SIG-M5 treated with dmso at 0.1 percent for 504 hours (cell line): ENCODE data around the gene UBE2H.
"Not testable (repeated sequence)": the region's sequence is repeated elsewhere in the genome, so short reads cannot be mapped to it uniquely, and the experiment has no call there.

Experiments used
- DNase-seq: peaks from one replicate; lab custom pipeline; 2025; ENCODE audit not compliant: unreplicated experiment; lab: John Stamatoyannopoulos, UW

Gene UBE2H

DNA sequence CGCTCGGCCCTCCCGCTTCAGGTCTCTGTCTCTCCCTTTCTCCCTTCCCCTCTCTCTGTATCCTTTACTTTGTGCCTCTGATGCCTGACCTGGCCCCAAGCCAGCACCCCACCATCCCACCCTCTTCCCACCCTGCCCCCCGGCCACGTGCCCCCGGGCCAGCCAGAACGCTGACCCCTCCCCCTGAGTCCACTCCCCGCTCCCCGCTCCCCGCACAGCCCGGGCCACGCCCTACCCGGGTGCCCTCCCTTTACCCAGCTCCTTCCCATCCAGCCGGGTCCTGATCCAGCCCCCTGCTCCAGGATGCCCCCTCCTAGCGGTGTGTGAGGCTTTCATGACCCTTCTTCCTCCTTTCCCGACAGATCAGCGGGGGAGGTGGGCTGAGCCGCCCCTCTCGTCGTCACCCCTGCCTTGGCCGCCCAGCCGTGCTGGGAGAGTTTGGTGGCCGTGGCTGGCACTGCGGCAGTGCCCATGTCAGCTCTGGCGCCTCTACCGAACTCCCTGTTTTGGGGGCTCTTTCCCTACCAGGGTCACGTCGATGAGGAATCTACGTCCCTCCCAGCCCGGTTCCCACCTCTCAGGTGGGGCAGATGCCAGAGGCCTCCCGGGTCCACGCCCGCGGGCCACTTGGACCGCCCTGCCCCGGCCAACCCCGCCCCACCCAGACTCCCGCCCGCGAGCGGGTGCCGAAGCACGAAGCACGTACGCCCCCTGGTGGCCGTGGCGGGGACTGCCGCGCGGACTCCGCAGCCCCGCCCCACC lies 127.4 kb downstream of the UBE2H start:
- peak; percentile 52 for DNase-seq

DNA sequence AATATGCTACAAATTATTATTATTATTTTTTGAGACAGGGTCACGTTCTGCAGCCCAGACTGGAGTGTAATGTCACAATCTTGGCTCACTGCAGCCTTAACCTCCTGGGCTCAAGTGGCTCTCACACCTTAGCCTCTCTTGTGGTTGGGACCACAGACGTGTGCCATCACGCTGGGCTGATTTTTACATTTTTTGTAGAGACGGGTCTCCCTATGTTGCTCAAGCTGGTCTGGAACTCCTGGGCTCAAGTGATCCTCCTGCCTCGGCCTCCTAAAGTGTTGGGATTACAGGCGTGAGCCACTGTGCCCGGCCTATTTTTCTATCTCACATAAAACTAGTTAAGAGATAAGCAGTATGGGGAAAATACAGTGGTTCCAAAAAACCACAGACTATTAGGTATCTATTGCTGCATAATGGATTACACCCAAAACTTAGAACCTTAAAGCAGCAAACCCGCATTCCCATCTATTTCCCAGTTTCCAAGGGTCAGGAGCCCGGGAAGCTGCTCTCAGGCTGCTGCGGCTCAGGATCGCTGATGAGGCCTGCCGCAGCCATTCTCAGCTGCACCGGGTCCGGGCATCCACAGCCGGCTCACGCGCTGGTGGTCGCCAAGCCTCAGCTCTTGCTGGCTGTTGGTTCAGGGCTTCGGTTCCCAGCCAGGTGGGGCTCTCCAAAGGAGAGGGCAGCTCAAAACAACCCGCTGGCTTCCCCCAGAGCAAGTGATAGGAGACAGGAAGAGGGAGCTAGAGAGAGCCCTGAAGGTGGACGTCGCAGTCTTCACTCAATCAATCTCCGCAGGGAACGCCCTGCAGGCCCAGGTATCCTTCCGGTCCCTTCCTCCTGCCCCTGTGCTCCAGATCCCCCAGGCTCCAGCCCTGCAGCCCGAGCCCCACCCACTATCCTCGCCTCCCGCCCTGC lies 128.2 kb downstream of the UBE2H start:
- peak; percentile 68 for DNase-seq

DNA sequence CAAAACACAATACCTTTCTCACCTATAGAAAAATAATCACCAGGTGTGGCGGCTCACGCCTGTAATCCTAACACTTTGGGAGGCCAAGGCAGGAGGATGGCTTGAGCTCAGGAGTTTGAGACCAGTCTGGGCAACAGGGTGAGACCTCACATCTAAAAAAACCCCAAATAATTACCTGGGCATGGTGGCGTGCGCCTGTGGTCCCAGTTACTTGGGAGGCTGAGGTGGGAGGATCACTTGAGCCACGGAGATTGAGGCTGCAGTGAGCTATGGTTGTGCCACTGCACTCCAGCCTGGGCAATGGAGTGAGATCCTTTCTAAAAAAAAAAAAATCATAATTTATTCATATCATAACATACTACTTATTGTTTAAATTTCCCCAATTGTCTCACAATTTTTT lies 129.6 kb downstream of the UBE2H start:
- DNase-seq = not testable (repeated sequence)

DNA sequence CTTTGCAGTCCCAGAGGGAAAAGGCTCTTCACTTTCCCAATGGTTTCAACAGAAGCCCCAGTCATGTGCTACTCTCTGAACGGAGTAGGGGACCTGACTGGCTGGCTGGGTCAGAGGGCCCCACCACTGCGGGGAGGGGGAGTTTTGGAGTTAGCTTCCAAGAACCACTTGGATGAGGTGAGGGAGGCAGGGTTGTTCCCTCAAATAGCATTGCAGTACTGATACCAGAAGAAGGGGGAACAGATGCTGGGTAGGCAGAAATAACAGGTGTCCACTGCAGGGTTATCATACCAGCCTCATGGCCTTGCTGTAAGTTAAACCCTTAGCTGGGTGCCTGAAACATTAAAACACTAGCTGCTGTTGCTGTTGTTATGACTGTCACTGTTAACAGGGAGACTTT lies 131.3 kb downstream of the UBE2H start:
- no peak for DNase-seq

DNA sequence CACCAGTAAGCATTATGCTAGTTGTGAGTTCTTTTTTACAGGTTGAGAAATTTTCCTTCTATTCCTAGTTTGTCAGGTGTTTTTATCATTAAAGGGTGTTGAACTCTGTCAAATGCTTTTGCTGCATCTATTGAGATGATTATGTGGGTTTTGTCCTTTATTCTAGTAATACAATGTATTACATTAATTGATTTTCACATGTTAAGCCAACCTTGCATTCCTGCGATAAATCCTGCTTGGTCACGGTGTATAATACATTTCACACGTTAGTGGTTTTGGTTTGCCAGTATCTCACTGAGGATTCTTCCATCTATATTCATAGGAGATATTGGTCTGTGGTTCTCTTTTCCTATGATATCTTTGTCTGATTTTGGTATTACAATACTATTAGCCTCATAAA lies 136.0 kb downstream of the UBE2H start:
- DNase-seq = no peak

DNA sequence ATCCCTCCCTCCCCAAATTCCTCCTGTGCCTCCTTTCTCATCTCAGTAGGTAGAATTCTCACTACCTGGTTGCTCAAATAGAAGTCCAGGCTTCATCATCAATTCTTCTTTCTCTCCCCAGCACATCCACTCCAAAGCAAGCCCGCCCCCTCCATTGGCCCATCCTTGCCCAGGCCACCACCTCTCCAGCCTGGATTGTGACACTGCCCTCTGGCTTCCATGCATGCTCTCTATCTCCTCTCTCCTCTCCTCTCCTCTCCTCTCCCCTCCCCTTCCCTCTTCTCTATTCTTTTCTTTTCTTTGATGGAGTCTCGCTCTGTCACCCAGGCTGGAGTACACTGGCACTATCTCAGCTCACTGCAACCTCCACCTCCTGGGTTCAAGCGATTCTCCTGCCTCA lies 144.9 kb downstream of the UBE2H start:
- no peak for DNase-seq

DNA sequence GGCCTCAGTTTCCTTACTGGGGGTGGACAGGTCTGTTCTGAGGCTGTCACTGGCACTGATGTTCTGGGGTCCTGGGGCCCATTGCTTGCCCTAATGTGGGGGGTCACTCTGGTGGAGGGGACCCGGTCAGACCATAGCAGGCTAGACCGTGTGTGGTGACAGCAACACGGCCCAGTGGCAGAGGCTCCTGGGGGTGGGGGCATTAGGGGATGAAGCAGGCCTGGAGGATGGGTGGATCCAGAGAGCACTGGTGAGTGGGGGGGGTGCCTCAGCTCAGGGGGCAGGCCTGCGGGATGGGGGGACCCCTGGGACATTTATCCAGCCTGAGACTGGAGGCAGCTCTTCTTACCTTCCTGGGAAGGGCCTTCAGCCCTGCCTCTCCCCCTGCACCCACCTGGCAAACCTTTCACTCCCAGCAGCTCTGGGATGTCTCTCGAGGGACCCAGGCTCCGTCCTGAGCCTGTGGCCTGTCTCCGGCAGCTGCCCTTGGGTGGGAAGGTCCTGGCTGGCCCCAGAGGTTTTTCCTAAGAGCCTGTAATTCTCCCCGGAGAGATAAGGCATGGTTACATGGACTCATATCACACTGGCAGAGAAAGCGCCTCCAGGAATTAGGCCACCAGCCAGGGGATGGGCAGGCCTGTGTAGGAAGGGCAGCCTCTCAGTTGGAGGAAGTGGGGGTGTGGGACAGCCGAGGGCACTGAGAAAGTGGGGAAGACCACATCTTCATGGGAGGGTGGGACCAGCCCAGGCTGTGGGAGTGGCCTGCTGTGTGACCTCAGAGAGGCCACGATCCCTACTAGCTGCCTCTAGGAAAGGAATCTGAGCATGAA lies 147.7 kb downstream of the UBE2H start:
- no peak for DNase-seq

DNA sequence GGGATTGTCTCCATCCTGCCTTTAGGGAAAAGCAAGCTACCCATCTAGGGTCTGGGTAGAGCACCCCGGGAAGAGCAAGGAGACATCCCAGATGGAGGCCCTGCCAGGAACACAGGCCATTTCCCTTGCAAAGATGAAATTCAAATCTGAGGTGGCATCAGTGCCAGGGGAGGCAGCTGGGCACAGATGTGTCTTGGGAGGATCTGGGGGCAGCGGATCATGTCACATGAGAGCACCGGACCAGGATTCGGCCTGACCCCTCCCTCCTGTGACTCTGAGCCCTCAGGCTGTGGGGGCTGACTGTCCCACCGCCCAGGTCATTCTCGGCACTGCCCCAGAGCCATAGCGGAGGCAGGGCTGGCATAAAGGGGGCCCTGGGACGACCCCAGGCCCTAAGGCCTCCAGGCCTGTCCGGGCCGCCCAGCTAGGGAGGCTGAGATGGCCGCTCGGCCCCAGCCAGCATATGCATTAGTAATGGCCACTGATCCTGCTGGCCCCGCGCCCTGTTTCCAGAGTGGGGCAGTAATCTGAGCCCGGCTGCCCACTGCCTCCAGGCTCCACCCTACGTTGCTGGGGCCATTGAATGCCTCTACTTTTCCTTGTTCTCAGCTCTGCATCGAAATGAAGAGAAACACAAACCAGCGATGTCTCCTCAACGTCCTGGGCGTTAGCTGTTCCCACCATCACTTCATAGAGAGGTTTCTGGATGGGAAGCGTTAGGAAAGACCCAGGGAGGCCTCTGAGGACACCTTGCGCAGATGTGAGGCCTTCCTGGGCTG lies 148.5 kb downstream of the UBE2H start:
- no peak for DNase-seq

DNA sequence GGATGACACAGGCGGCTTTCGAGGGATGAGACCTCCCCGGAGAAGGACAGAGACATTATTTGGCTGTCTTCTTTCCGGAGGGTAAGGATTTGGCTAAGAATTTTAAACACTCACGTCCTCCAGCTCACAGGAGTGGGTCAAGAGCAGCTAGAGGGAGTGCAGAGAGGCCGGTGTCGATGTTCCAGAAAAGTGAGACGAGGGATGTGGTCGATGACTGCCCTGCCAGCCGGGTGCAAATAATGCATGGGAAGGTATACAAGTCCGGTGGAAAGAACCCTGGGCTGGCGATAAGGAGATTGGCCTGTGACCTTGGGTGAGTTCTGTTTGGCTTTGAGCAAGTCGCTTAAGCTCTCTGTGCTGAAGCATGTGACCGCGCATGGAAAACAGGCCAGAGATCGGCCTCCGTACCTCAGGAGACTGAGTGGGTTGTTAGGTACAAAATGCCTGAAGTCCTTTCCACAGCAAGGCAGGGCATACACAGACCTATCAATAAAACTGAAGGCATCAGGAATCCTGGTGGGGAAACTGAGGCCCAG lies 149.1 kb downstream of the UBE2H start:
- no peak for DNase-seq

DNA sequence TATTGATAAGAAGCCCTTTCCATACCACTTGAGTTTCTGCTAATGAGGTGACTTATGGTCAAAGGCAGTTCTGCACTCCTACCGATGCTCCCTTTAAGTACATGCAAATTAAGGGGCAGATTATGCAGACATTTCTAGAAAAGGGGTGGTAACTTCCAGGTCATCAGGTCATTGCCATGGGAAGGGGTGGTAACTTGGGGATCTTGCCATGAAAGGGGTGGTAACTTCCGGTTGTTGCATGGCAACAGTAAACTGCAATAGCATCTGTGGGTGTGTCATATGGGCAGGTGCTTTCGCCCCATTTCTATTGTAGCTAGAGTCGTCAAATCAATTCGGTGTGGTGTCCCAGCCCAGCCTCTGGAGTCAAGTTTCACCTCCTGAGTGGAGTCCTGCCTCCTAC lies 150.9 kb downstream of the UBE2H start:
- DNase-seq = no peak

DNA sequence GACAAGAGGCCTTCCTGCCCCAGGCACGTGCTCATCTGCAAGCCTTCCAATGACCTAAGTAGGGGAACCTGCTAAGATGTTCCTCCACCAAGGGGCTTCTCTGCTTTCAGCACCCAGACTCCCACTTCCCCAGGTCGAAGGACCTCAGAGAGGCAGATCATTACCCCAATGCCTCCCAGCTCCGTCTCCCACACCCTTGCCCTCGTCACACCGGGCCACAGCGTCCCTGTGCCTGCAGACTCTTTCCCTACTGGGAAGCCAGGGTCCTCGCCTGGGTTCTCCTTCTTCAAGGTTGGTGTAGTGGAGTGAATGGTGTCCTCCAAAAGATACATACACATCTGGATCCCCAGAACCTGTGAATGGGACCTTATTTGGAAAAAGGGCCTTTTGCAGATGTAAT lies 151.9 kb downstream of the UBE2H start:
- no peak for DNase-seq

DNA sequence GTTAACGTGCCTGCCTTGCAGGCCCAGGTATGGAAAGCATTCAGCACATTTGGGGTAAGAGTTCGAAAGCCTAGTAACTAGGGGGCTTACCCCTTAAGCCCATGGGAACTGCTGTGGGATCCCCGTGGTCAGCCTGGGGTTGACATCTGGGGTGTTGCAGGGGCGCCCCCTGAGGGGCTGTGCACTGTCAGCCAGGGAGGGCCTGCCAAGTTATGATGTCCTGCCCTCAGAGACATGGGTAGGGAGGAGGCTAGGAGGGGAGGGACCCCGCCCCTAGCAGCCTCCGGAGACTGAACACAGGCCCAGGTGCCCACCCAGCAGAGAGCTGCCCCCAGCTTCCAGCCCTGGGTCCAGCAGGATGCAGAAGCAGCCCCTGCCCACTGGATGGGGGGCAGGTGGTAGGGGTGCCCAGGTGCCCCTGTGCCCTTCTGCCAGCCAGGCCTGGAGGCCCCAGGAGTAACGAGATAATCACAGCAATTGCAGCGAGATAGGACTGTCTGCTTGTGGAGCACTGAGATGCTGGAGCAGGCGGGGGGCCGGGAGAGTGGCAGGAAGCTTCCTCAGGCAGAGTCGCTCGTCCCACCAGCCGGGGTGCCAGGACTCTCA lies 153.3 kb downstream of the UBE2H start:
- DNase-seq = no peak

DNA sequence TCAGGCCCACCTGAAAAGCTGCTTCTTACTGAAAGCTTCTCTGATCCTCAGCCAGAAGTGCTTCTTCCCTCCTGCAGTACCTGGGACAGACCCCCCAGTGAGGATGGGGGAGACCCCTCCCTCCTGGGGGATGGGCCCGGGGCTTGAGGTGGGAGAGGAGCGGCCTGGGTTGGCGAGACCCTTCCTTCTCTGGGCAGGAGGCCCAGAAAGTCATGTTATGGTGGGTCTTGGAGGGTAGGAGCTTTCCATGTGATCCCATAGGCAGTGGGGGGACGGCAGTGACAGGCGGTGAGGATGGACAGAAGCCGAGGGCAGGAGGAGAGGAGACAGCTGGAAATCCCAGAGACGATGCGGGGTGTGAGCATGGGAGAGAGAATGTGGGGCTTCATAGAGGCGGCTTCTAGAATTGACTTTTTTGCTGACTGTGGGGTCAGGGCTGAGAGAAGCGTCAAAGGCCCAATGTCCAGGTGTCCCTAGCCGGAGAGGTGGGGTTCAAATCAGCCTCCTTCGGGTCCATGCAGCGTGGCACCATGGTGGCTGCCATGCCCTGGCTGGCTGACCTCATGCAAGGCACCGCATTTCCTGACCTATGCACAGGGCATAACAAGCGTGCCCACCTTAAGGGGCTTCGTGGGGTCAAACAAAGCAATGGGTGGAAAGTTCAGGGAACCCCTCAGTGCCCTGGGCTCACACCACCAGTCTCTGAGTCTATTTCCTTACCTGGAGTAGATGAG lies 154.0 kb downstream of the UBE2H start:
- DNase-seq = no peak

DNA sequence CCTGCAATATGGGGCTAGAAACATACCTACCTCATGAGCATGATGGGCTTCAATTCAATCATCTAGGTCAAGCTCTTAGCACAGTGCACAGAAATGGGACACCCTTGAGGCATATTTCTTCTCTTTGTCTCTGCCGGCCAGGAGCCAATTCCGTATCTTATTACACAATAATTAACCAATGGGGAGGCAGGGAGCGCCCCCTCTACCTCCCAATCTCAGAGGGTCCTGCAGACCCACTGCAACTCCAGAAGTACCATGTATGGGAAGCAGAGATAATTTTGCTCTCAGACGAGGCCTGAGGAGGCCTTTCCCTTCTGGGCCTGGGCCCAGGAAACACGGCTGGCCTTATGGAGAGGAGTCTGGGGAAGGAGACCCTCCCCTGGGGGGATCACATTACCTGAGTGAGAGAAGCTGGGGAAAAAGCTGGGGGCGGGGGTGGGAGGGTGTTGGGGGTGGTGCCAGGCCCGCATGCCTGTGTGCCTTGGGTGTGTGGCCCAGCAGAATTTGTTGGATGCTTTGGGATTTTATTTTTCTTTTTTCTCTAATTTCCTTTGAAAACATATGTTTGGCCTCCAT lies 155.5 kb downstream of the UBE2H start:
- no peak for DNase-seq

DNA sequence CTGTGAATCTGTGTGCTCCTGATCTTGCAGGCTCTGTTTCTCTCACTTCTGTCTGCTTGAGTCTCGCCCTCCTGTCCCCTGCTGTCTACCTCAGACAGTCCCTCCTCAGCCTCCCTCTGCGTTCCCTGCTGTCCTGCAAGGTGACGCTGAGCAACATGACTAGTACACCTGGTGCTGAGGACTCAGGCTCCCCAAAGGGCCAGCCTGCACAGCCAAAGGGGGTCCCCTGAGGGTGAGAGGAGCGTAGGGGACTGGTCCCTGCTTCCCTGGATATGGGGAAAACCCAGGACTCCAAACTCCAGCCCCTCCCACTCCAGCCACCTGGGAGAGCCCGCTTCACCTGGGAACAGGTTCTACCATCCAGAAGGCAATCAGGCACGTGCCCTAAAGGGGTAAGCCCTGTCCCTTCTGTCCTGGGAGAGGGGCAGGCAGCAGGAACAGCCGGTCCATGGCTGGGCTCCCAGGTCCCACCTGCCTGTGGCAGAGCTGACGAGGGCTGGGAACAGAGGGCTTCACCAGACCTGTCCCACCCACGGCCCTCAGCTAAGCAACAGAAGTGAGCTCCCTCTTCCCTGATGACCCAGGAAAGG lies 156.5 kb downstream of the UBE2H start:
- DNase-seq = no peak

DNA sequence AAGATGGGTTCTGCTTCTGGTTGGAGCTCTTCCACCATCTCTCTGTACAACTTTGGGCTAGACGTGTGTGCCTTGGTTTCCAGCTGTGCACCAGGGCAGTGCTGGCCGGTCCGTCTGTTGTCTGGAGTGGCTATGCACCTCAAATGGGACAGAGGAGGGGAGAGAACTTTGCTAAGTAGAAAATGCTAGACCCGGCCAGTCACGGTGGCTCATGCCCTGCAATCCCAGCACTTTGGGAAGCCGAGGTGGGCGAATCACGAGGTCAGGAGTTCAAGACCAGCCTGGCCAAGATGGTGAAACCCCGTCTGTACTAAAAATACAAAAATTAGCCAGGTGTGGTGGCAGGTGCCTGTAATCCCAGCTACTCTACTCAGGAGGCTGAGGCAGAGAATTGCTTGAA lies 158.3 kb downstream of the UBE2H start:
- not testable (repeated sequence) for DNase-seq

DNA sequence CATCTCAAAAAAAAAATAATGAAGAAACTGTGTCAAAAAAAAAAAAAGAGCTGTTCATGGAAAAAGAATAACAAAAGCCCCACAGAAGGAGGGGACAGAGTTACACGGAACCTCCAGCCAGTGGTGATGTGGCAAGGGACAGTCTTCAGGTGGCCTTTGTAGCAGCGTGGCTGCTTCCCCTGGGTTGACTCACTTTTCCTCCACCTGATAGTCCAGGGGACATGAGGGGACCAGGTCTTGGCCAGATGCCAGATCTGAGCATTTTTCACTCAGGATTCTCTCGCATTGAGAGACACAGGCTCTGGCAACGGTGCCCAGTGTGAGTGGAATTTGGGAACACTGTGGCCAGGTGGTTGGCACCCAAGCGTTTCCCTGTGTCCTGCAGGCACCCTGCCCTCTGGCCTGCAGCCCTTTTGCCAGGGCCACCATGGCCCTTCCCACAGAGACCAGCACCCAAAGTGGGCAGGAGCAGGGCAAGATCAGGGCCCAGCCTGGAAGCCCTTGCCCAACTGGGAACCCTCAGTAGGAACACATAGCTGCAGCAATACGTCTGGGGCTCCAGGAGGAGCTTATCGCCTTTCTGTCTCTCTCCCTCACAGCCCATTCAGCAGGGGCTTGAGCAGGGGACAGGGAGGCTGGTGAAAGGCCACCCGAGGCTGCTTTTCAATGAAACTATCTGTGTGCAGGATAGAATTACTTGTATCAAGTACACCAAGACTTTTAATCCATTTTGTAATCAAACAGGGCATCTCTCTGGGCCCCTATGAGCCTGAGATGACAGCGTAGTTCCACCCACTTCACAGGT lies 159.1 kb downstream of the UBE2H start:
- DNase-seq = no peak

DNA sequence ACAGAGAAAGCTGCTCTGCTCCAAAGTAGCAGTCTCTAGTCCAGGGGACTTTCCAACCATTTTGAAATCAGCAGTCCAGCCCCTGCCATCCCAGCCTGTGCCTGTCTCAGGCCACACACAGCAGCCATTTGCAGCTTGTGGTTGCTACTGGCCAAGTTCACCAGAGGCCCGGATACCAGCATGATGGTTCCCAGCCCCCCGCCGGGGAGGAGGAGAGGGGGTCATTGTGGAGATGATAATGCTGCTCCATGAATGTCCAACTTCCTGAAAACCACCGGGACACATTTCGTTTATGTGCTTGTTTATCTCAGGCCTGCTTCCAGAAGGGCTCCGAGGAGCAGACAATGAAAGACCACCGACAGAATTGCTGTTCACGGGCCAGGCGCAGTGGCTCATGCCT lies 160.0 kb downstream of the UBE2H start:
- DNase-seq = no peak
